GM18526 (cell line): ENCODE measurements around the gene PPP2R5E.

Experiments used
- POLR2A ChIP-seq: IDR thresholded peaks from 3 replicates; pipeline ENCODE4 v1.6.1; 2011; ENCODE audit not compliant: insufficient read length; ENCODE audit errors: extremely low read depth

PPP2R5E gene

DNA sequence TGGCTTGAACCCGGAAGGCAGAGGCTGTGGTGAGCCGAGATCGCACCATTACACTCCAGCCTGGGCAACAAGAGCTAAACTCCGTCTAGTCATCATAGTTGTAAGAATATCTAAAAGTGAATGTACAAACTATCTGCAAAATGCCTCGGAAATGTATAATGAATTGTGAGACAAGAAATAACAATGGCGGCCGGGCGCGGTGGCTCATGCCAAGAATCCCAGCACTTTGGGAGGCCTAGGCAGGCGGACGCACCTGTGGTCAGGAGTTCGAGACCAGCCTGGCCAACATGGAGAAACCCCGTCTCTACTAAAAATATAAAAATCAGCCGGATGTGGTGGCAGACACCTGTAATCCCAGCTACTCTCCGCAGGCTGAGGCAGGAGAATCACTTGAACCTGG lies 9.7 kb downstream of the PPP2R5E start:
- no peak for TF ChIP-seq POLR2A

DNA sequence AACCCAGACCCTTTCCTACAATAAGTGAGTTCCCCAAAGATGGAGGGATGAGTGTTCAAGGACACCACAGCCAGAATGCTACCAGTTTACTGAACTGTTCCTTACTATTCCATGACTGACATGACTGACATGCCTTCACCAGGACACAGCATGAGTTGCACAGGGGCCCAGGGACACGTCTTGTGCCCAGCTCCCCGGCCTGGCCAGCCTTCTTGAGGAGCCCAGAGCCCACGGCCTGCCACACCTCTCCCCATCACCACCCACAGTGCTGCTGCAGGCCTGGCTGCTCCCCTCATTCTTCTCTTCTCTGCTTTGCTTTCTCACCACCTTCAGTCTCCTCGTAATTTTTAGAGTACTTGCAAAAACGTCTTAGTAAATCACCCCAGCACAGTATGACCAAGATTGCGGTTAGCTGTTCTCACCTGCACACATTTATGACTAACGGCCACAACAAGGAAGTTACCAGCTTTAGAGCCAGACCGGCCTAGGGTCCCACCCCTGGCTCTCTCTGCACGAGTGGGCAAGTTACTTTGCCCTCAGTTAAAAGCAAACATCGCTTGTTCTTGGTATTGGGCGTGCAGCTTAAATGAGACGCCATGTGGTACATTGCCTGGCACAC lies 18.5 kb downstream of the PPP2R5E start:
- TF ChIP-seq POLR2A = no peak

DNA sequence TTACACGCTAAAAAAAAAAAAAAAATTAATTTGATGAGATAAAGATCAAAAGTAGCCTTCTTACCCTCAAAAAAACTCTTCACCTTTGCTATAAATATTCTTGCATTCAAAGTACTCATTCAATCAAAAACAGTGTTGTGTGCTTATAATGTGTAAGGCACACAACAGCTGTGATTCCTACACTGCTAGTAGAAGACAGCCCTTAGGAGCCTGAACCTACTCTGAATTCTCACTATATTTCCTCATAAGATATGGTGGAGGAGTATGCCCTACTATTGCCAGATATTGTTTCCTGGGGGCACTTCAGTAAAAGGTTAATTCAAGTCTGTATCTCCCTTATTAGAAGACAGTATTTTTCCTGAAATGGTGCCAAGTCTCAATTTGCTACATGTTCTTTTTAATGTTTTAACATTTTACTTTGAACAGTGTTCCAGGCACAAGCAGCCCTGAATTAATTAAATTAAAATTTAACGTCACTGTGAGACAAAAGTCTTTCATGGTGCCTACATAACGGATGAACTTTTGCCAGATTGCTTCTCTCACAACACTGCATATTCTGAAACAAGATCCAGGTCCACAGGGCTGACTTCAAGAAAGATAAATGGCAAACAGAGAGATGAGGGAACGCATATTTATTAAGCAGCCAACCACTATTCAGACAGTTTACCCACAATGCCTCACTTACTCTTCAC lies 19.3 kb downstream of the PPP2R5E start:
- no peak for TF ChIP-seq POLR2A

DNA sequence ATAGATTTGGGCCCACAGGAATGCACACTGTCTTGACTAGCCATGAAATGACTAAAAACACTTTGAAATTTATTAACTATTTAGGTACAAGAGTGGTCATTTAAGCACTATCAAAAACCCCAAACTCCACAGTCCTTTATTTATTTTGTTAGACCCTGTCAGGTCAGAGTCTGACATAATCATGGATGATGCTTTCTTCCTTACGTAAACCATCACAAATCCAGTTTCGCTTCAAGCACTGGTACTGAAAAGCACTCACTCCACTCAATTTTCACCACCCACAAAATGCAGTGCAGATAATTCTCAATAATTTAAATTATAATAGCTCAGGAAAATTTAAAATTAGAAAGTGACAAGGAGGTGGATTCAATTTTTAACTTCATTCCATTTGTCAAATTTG lies 25.8 kb downstream of the PPP2R5E start:
- no peak for TF ChIP-seq POLR2A

DNA sequence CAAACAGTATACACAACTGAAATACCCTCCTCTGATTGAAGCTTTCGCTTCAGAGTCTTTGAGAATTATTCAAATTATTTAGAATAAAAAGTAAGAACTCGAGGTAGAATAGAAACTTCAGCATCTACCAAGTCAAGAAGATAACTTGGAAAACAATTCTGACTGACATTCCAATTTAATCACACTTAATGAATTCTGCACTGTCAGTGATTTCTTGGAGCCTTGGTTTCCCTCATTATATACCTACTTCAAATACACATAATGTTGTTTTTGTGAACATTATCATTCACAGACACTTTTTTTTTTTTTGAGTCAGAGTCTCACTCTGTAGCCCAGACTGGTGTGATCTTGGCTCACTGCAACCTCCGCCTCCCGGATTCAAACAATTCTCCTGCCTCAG lies 27.9 kb downstream of the PPP2R5E start:
- no peak for TF ChIP-seq POLR2A

DNA sequence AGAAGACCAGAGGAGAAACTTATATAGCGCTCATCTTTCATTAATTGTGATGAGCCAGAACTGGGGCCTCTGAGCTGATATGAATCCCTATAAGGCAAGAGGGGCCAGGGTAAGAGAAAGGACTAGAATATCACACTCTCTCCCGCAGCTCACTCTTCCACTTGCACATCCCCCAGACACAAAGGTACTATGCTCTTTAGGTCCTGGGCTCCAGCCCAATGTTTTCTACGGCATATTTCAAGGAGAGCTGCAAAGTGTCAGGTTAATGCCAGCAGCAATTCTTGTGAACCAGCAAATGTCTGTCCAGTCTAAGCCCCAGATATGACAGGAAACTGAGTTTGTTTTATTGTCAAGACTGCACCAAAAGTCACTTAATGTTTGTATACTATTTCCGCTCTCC lies 29.4 kb downstream of the PPP2R5E start:
- TF ChIP-seq POLR2A = no peak

DNA sequence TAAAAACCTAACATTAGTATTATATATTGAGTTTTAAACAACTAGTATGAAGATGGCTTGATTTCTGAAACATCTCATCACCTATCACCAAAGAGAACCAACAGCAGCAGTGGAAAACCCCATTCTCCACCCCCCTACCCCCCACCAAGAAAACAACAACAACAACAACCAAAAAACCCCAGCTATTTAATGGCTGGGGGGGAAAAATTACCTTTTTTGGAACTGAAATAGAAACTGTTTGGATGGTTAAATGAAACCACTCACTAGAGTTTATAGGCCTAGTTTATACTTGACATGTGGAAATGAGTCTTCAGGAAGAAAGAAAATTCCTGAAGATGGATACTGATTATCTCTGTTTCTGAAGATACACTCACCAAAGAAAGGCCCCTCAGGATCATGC lies 30.3 kb downstream of the PPP2R5E start:
- TF ChIP-seq POLR2A = no peak

DNA sequence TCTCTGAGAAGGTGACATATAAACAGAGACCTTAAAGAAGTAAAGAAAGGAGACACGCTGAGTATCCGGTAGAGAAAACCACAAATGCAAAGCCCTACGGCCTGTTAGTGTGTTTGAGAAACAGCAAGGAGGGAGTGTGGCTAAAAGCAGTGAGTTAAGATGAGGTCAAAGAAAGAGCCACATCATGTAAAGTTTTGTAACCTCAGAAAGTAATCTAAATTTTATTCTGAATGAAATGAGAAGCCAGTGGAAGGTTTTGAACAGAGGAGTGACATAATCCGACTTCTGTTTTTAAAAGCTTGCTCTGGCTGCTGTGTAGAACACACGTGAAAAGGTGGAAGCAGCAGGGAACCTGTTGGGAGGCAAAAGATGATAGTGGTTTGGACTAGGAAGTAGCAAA lies 32.6 kb downstream of the PPP2R5E start:
- TF ChIP-seq POLR2A = no peak

DNA sequence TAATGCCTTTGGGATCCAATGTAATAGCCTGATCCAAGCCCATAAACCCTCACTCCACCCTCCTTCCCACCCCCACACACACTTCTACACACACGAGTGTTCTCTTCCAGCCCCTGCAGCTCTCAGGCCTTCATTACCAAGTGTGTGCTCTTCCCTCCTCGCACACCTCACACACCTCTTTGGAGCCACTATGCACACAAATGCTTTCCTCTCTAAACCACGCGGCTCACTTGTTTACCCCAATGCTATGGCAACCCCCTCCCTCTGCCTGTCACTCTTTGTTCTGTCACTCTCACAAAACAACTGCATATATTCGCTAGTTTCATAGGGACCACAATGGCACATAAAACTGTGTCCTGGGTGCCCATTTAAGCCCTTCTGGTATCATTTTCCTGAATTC lies 35.1 kb downstream of the PPP2R5E start:
- TF ChIP-seq POLR2A = no peak

DNA sequence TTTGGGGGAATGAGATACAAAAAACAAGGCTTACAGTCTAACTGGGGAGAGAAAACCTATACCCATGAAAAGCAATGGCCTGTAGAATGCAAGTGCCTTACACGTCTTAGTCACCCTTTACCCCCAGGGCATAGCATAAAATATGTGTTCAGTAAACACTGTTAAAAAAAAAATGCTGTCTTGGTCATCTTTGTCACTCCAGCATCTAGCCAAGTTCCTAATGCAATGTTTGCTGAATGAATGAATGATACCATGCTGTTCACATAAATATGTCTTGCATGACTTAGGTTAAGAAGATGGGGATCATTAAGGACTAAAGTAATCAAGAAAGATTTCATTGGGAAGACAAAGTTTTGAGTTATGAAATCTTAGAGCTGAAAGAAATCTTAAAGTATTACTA lies 38.5 kb downstream of the PPP2R5E start:
- TF ChIP-seq POLR2A = no peak

DNA sequence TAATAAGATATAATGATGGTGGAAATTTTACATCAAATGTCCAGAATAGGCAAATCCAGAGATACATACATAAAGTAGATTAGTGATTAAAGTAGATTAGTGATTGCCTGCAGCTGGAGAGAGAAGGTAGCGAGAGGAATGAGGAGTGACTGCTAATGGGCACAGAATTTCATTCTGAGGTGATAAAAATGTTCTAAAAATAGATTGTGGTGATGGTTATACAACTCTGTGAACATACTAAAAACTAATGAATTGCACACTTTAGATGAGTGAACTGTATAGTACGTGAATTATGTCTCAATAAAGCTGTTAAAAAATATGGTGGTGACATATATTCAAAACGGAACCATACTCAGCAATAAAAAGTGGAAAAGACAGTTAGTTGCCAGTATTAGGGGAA lies 41.7 kb downstream of the PPP2R5E start:
- TF ChIP-seq POLR2A = no peak

DNA sequence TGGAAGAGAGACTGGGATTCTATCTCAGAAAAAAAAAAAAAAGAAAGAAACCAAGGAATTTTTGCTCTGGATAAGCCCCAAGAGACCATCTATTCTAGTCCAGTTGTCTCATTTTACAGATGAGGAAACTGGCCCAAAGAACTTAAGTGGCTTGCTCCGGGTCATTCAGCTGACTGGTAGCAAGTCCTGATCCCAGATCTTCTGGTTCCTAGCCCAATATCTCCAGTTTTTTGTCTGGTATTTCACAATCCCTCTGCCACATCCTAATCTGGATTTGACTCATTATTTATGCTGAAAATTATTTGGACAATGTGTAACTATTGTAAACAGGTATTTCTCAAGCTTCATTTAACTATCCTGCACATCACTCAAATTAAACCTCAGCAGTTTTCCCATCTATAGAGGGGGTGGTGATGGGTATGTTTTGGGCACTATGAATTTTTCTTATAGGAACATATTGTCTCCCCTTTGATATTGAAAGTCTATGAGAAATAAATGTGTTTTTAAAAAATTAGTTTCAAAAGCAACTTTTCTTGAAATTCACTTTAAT lies 43.4 kb downstream of the PPP2R5E start:
- TF ChIP-seq POLR2A = no peak

DNA sequence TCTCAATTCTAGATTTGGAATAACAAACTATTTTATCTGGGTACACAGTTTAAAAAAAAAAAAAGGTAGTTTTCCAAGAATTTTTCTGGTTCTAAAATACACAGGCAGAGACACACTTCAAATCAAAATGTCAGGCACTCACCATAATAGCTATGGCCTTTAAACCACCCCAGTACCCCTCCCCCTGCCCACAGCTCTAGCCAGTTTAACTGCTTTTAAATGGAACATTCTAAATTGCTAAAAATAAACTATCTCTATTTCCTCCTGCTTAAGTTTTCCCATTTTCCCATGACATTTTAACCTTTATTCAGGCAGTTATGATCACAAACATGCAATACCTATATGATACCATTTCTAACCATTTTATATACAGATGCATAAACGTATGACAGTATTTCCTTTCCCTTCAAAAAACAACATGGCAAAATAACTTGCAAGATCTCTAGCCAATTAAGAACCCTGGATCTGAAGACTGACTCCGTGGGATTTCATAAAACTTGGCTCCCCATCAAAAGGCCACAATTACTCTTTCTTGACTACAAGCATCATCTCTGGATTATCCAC lies 46.3 kb downstream of the PPP2R5E start:
- TF ChIP-seq POLR2A = no peak

DNA sequence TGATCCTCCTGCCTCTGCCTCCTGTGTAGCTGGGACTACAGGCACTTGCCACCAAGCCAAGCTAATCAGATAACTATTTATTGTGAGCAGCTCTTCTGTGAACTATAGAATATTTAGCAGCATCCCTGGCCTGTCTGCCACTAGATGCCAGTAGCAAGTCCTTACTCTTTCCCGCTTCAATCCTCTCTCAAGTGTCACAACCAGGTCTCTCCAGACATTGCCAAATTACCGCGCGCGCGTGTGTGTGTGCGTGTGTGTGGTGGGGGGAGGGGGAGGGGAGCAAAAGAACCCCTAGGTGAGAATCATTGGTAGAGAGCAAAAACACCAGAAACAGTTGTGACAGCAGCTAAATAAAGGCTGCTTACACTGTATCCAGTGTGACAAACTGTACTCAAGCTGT lies 49.9 kb downstream of the PPP2R5E start:
- TF ChIP-seq POLR2A = no peak

DNA sequence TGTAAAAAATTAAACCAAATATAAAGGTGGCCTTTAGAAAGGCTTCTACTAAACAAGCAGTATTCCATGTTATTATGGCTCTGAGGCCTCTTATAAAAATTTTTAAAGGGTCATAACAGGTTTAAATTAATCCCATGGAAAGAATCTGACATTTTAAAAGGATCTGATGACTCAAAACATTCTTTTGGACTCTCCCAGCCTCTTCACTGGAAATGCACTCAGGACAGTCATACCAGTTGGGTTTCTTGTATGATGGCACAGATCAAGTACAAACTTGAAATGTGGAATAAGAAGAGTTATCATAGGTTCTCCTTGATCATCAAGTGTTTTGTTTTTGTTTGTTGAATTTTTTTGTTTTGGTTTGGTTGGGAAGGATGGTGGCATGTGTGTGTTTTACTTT lies 50.8 kb downstream of the PPP2R5E start:
- no peak for TF ChIP-seq POLR2A

DNA sequence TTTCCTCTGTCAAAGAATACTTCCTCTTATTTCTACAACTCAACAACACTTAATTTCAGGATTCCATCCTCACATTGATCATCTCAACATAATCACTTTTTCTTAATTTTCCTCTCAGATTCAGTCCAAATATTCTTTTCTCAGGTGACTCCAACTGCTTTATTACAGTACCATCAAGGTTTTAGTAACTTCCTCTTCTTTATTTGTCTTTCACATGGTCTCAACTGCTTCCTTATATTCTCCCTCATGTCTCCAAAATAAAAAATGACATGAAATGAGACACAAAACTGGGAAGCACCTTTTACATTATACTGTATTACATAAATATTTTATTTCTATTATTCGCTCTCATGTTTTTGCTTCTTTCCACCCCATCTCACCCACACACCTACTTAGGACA lies 55.5 kb downstream of the PPP2R5E start:
- TF ChIP-seq POLR2A = no peak
